ENCODE measurements around the gene HERC3. TPM values are rescaled to one million over a fixed set of nuclear protein-coding genes. Genes with fewer than 3 reads are reported as not detected.

HERC3 gene
- polyA plus RNA-seq, 2 donors, result 7.5 to 9.9 TPM

DNA sequence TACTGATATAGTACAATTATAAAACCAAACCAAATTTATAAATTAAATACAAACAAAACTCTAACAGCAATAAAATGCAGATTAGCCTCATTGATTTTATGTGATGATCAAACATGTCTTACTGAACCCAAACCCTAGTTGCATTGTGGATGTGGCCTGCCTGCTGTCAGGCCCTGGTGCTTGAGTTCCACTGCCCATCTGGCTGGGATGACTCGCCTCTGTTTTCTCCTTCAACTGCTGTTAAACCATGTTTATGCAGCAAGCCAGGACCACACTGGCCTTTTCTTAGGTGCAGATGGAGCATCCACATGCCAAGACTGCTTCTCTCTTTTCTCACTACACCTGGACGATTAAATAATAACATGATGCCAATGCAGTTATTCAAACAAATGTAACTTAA, 82.7 kb downstream of the HERC3 start:
- 92 to 94% methylated on average over 2 of the region's 2 CpGs for WGBS, 2 donors

GRCh38 chr4:88675543-88675942, 83.3 kb downstream of the HERC3 start:
- Histone ChIP-seq H3K4me1 (ENCODE audit: control insufficient read depth in 2 of 2, insufficient read depth in 2 of 2, low read length in 1 of 2) (no peaks in the 10 kb centered on the region), H3K27me3 (ENCODE audit: control insufficient read depth in 1 of 2, insufficient read depth in 2 of 2, low read length in 2 of 2) (no peaks in the 10 kb centered on the region), H3K4me3 (ENCODE audit: low read depth in 1 of 2, low read length in 2 of 2) (no peak overlapping the region), H3K27ac (ENCODE audit: low read depth in 2 of 2, low read length in 1 of 2) (no peak overlapping the region), H3K9me3 (ENCODE audit: control insufficient read depth in 2 of 2, insufficient read depth in 1 of 2, low read depth in 1 of 2, low read length in 1 of 2) (no peaks in the 10 kb centered on the region), H3K36me3 (ENCODE audit: control insufficient read depth in 2 of 2, insufficient read depth in 2 of 2, low read length in 1 of 2) (peaks cover 0 to 4% of the 10 kb centered on the region in 2 donors)
- 85 to 93% methylated on average over 2 of the region's 2 CpGs for WGBS, 2 donors

More for the DNA sequence above, 82.7 kb downstream of the HERC3 start:
- Histone ChIP-seq H3K4me3 (ENCODE audit: low read depth in 1 of 2, low read length in 2 of 2) (no peak overlapping the region), H3K27me3 (ENCODE audit: control insufficient read depth in 1 of 2, insufficient read depth in 2 of 2, low read length in 2 of 2) (no peaks in the 10 kb centered on the region), H3K9me3 (ENCODE audit: control insufficient read depth in 2 of 2, insufficient read depth in 1 of 2, low read depth in 1 of 2, low read length in 1 of 2) (no peaks in the 10 kb centered on the region), H3K36me3 (ENCODE audit: control insufficient read depth in 2 of 2, insufficient read depth in 2 of 2, low read length in 1 of 2) (peaks cover 0 to 4% of the 10 kb centered on the region in 2 donors), H3K4me1 (ENCODE audit: control insufficient read depth in 2 of 2, insufficient read depth in 2 of 2, low read length in 1 of 2) (no peaks in the 10 kb centered on the region), H3K27ac (ENCODE audit: low read depth in 2 of 2, low read length in 1 of 2) (no peak overlapping the region)

DNA sequence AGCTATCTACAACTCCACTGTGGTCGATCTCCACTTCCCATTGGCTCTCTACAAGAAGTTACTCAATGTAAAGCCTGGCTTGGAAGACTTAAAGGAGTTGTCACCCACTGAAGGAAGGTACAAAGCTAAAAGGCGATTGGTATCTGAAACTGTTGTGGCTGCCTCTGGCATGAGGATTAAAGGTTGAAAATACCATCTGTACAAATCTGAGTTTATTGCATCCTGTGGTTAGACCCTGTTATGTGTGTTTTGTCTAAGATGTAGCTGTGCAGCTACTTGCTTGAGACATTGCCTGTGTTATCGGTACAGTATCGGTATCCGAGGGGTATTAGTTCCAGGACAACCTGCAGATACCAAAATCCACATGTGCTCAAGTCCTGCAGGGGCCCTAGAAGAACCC, 88.9 kb downstream of the HERC3 start:
- no peaks in the 10 kb centered on the region for H3K9me3 ChIP-seq (ENCODE audit: control insufficient read depth in 2 of 2, insufficient read depth in 1 of 2, low read depth in 1 of 2, low read length in 1 of 2)
- WGBS, 2 donors, result 96 to 98% methylated on average over 5 of the region's 5 CpGs
- H3K4me1 ChIP-seq (ENCODE audit: control insufficient read depth in 2 of 2, insufficient read depth in 2 of 2, low read length in 1 of 2), result no peaks in the 10 kb centered on the region
- peaks cover 5 to 8% of the 10 kb centered on the region in 2 donors for H3K36me3 ChIP-seq (ENCODE audit: control insufficient read depth in 2 of 2, insufficient read depth in 2 of 2, low read length in 1 of 2)
- H3K27ac ChIP-seq (ENCODE audit: low read depth in 2 of 2, low read length in 1 of 2), result no peak overlapping the region
- H3K4me3 ChIP-seq (ENCODE audit: low read depth in 1 of 2, low read length in 2 of 2), result no peak overlapping the region
- no peaks in the 10 kb centered on the region for H3K27me3 ChIP-seq (ENCODE audit: control insufficient read depth in 1 of 2, insufficient read depth in 2 of 2, low read length in 2 of 2)

- 95 to 97% methylated on average over 3 of the region's 3 CpGs for WGBS, 2 donors
- H3K4me3 ChIP-seq (ENCODE audit: low read depth in 1 of 2, low read length in 2 of 2), result no peak overlapping the region
- no peaks in the 10 kb centered on the region for H3K27me3 ChIP-seq (ENCODE audit: control insufficient read depth in 1 of 2, insufficient read depth in 2 of 2, low read length in 2 of 2)
- H3K36me3 ChIP-seq (ENCODE audit: control insufficient read depth in 2 of 2, insufficient read depth in 2 of 2, low read length in 1 of 2), result peaks cover 0 to 12% of the 10 kb centered on the region in 2 donors
- no peaks in the 10 kb centered on the region for H3K9me3 ChIP-seq (ENCODE audit: control insufficient read depth in 2 of 2, insufficient read depth in 1 of 2, low read depth in 1 of 2, low read length in 1 of 2)
- no peak overlapping the region for H3K27ac ChIP-seq (ENCODE audit: low read depth in 2 of 2, low read length in 1 of 2)
- no peaks in the 10 kb centered on the region for H3K4me1 ChIP-seq (ENCODE audit: control insufficient read depth in 2 of 2, insufficient read depth in 2 of 2, low read length in 1 of 2)
Observed at GRCh38 chr4:88690355-88690754, 98.1 kb downstream of the HERC3 start.

DNA sequence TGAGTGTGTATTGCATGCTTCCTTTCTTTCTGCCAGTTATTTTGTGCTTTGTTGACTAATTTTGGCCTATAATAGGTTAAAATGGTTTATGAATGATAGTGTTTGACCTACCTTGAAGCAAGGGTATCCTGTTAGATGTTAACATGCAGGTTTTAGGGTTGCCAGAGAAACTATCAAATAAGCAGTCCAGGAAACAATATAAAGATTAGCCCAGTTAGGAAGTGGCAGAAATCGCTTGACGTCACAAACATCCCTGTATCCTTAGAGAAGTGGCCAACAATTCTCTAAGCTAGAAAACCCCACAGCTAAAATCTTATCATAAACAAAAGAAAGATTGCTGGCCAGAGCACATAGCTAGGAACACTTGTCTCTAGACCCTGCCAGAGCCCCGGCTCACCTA, 101.5 kb downstream of the HERC3 start:
- WGBS, 2 donors, result 66 to 73% methylated on average over 3 of the region's 3 CpGs
- H3K36me3 ChIP-seq (ENCODE audit: control insufficient read depth in 2 of 2, insufficient read depth in 2 of 2, low read length in 1 of 2), result peaks cover 4 to 7% of the 10 kb centered on the region in 2 donors
- H3K4me3 ChIP-seq (ENCODE audit: low read depth in 1 of 2, low read length in 2 of 2), result no peak overlapping the region
- H3K27ac ChIP-seq (ENCODE audit: low read depth in 2 of 2, low read length in 1 of 2), result no peak overlapping the region
- H3K4me1 ChIP-seq (ENCODE audit: control insufficient read depth in 2 of 2, insufficient read depth in 2 of 2, low read length in 1 of 2), result no peaks in the 10 kb centered on the region
- H3K9me3 ChIP-seq (ENCODE audit: control insufficient read depth in 2 of 2, insufficient read depth in 1 of 2, low read depth in 1 of 2, low read length in 1 of 2), result no peaks in the 10 kb centered on the region
- H3K27me3 ChIP-seq (ENCODE audit: control insufficient read depth in 1 of 2, insufficient read depth in 2 of 2, low read length in 2 of 2), result no peaks in the 10 kb centered on the region

DNA sequence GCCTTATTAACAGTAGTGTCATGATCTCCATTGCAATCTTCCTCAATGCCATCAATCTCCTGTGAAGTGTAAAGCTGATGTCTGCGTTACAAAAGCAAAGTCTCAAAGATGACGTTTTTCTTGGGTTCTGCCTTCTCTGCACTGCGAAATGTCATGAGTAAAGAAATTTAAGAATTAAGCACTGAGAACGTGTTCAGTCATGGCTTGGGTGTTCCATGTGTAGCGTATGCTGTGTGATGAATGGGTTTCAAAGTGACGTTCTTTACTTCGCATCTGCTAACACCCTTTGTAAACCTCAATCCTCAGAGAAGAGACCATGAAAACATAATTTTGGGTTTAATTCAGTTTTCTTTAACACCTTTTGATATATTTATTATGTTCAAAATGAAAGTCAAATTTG, 104.3 kb downstream of the HERC3 start:
- 59 to 60% methylated on average over 7 of the region's 7 CpGs for WGBS, 2 donors
- Histone ChIP-seq H3K9me3 (ENCODE audit: control insufficient read depth in 2 of 2, insufficient read depth in 1 of 2, low read depth in 1 of 2, low read length in 1 of 2) (no peaks in the 10 kb centered on the region), H3K36me3 (ENCODE audit: control insufficient read depth in 2 of 2, insufficient read depth in 2 of 2, low read length in 1 of 2) (peaks cover 2 to 4% of the 10 kb centered on the region in 2 donors), H3K27ac (ENCODE audit: low read depth in 2 of 2, low read length in 1 of 2) (no peak overlapping the region), H3K4me1 (ENCODE audit: control insufficient read depth in 2 of 2, insufficient read depth in 2 of 2, low read length in 1 of 2) (no peaks in the 10 kb centered on the region), H3K4me3 (ENCODE audit: low read depth in 1 of 2, low read length in 2 of 2) (no peak overlapping the region), H3K27me3 (ENCODE audit: control insufficient read depth in 1 of 2, insufficient read depth in 2 of 2, low read length in 2 of 2) (no peaks in the 10 kb centered on the region)

DNA sequence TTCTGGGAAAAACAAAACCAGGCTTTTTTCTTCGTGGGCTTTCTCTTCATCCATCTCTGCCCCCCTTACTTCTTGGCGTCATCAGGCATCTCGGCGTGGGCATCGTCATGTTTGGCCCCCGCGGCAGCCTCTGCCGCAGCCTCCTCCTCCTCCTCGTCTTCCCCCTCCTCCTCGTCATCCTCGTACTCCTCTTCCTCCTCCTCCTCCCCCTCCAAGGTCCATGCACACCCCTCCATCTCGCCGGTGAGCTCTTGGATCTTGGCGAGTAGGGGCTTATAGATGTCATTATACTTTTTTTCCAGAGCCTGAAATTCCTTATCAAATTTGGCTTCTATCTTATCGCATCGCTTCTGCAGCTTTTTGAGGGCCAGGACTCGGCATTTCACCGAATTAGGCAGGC, 104.9 kb downstream of the HERC3 start:
- no peaks in the 10 kb centered on the region for H3K9me3 ChIP-seq (ENCODE audit: control insufficient read depth in 2 of 2, insufficient read depth in 1 of 2, low read depth in 1 of 2, low read length in 1 of 2)
- H3K27ac ChIP-seq (ENCODE audit: low read depth in 2 of 2, low read length in 1 of 2), result peak overlapping the region; percentile 6 to 76
- peaks cover 2 to 5% of the 10 kb centered on the region in 2 donors for H3K36me3 ChIP-seq (ENCODE audit: control insufficient read depth in 2 of 2, insufficient read depth in 2 of 2, low read length in 1 of 2)
- 45 to 57% methylated on average over 18 of the region's 18 CpGs for WGBS, 2 donors
- H3K27me3 ChIP-seq (ENCODE audit: control insufficient read depth in 1 of 2, insufficient read depth in 2 of 2, low read length in 2 of 2), result no peaks in the 10 kb centered on the region
- peak overlapping the region; percentile 53 to 66 for H3K4me3 ChIP-seq (ENCODE audit: low read depth in 1 of 2, low read length in 2 of 2)
- no peaks in the 10 kb centered on the region for H3K4me1 ChIP-seq (ENCODE audit: control insufficient read depth in 2 of 2, insufficient read depth in 2 of 2, low read length in 1 of 2)

DNA sequence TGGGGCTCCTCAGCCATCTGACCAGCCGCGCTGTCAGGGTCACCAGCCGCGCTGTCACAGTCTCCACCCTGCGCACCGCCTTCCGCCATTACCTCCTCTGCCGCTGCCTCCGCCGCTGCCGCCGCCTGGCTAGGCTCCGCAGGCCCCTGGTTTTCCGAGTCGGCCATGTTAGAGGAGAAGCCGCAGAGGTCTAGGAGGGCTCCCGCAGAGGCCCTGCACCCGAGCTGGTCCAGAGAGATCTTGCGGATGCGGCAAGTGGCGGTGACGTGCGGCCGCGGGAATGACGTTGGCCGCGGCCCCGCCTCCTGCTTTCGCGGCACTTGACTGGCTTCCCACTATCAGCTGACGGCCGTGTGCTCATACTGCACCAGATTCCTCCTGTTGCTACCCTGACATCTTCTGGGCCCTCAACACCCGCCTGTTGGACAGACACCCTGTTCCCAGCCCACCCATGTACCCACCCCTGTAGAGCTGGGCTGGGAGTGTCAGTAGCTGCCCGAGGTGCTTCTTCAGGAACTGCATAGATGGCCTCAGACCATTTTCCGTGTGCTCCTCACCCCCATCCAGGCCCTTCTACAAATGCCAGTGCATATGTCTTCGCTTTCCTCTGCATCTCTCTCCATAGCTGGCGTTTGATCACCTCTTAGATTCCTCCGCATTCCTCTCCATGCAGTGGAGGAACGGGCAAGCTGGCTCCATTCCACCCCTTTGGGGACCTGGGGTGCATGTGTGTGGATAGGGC, 105.5 kb downstream of the HERC3 start, which contains the start of gene NAP1L5:
NAP1L5 (minus strand) TSS at position 242 of the 742 bp plus-strand sequence; CDS start at position 167, 75 bp downstream.
- Histone ChIP-seq H3K9me3 (ENCODE audit: control insufficient read depth in 2 of 2, insufficient read depth in 1 of 2, low read depth in 1 of 2, low read length in 1 of 2) (no peaks in the 10 kb centered on the region), H3K27ac (ENCODE audit: low read depth in 2 of 2, low read length in 1 of 2) (peak within 1 kb of the TSS; percentile 6 to 76), H3K4me3 (ENCODE audit: low read depth in 1 of 2, low read length in 2 of 2) (peak within 1 kb of the TSS; percentile 53 to 66), H3K27me3 (ENCODE audit: control insufficient read depth in 1 of 2, insufficient read depth in 2 of 2, low read length in 2 of 2) (no peaks in the 10 kb centered on the region), H3K36me3 (ENCODE audit: control insufficient read depth in 2 of 2, insufficient read depth in 2 of 2, low read length in 1 of 2) (peaks cover 2 to 6% of the 10 kb centered on the region in 2 donors), H3K4me1 (ENCODE audit: control insufficient read depth in 2 of 2, insufficient read depth in 2 of 2, low read length in 1 of 2) (no peaks in the 10 kb centered on the region)
- 53 to 58% methylated on average over 40 of the region's 40 CpGs for WGBS, 2 donors

DNA sequence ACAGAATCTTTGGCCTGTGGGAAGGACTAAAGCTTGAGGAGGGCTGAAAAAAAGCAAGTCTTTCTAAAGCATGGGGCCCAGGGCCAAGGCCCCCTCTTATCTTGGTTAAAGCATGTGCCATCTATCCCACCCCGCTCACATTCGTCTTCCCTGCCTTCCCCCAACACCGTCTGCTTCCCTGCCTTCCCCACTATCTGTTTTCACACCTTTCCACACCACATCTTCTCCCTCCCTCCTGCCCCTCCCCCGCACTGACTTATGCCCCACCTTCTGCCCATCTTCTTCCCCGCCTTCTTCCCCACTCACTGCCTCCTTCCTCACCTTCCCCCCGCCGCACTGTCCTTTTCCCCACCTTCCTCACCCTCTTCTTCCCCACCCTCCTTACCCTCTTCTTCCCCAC, 106.2 kb downstream of the HERC3 start:
- H3K36me3 ChIP-seq (ENCODE audit: control insufficient read depth in 2 of 2, insufficient read depth in 2 of 2, low read length in 1 of 2), result peaks cover 2 to 6% of the 10 kb centered on the region in 2 donors

DNA sequence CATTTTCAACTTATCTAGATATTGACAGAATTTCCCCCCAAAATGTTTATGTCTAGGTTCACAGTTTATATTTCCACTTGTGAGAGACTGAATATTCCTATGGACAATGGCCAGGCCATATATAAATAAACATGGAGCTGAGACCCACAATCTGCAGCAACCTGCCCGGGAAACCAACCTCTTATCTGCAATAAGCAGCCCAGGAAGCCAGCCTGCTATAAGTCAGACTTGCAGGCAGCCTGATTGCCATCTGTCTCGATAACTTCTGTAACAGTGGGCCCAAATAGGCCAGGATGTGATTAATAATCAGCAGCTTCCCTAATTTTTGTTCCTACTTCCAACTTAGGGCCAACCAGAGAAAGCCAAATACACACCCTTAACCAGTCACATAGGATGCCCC, 110.5 kb downstream of the HERC3 start:
- WGBS, 2 donors, result 85 to 89% methylated on average over 2 of the region's 2 CpGs
- Histone ChIP-seq H3K4me1 (ENCODE audit: control insufficient read depth in 2 of 2, insufficient read depth in 2 of 2, low read length in 1 of 2) (no peaks in the 10 kb centered on the region), H3K9me3 (ENCODE audit: control insufficient read depth in 2 of 2, insufficient read depth in 1 of 2, low read depth in 1 of 2, low read length in 1 of 2) (no peaks in the 10 kb centered on the region), H3K36me3 (ENCODE audit: control insufficient read depth in 2 of 2, insufficient read depth in 2 of 2, low read length in 1 of 2) (peaks cover 2 to 9% of the 10 kb centered on the region in 2 donors), H3K27me3 (ENCODE audit: control insufficient read depth in 1 of 2, insufficient read depth in 2 of 2, low read length in 2 of 2) (no peaks in the 10 kb centered on the region), H3K27ac (ENCODE audit: low read depth in 2 of 2, low read length in 1 of 2) (no peak overlapping the region), H3K4me3 (ENCODE audit: low read depth in 1 of 2, low read length in 2 of 2) (no peak overlapping the region)

More for the DNA sequence above, 106.2 kb downstream of the HERC3 start:
- Histone ChIP-seq H3K27me3 (ENCODE audit: control insufficient read depth in 1 of 2, insufficient read depth in 2 of 2, low read length in 2 of 2) (no peaks in the 10 kb centered on the region), H3K4me1 (ENCODE audit: control insufficient read depth in 2 of 2, insufficient read depth in 2 of 2, low read length in 1 of 2) (no peaks in the 10 kb centered on the region), H3K9me3 (ENCODE audit: control insufficient read depth in 2 of 2, insufficient read depth in 1 of 2, low read depth in 1 of 2, low read length in 1 of 2) (no peaks in the 10 kb centered on the region), H3K4me3 (ENCODE audit: low read depth in 1 of 2, low read length in 2 of 2) (no peak overlapping the region), H3K27ac (ENCODE audit: low read depth in 2 of 2, low read length in 1 of 2) (peak overlapping the region in 1 of 2 donors; percentile 50)
- WGBS, 2 donors, result 98 to 99% methylated on average over 7 of the region's 7 CpGs
